ENCODE measurements around the gene PXDN.

PXDN gene

GRCh38 chr2:1601471-1602277 is 142.6 kb downstream of the PXDN start:
- no peak for DNase-seq (ENCODE audit: extremely low read depth, insufficient read length)
- Histone ChIP-seq H3K36me3 (ENCODE audit: control insufficient read depth, insufficient read depth, low read length) (no peaks in the 10 kb centered on the region), H3K27me3 (replicated peaks; ENCODE audit: control insufficient read depth, insufficient read depth, low read length) (no peaks in the 10 kb centered on the region), H3K4me3 (replicated peaks; ENCODE audit: low read depth, low read length) (no peak overlapping the region)
- TF ChIP-seq CTCF (IDR thresholded peaks at IDR 0.05; ENCODE audit: insufficient read depth, low read length, poor library complexity, severe bottlenecking): no peak

- no peak for TF ChIP-seq CTCF (IDR thresholded peaks at IDR 0.05; ENCODE audit: insufficient read depth, low read length, poor library complexity, severe bottlenecking)
- no peak for DNase-seq (ENCODE audit: extremely low read depth, insufficient read length)
- no peak overlapping the region for H3K4me3 ChIP-seq (replicated peaks; ENCODE audit: low read depth, low read length)
These were observed 143.3 kb downstream of the PXDN start for GRCh38 chr2:1601067-1601412.

GRCh38 chr2:1600191-1601066 is 143.9 kb downstream of the PXDN start:
- no peak for TF ChIP-seq CTCF (IDR thresholded peaks at IDR 0.05; ENCODE audit: insufficient read depth, low read length, poor library complexity, severe bottlenecking)
- Histone ChIP-seq H3K27me3 (replicated peaks; ENCODE audit: control insufficient read depth, insufficient read depth, low read length) (no peaks in the 10 kb centered on the region), H3K4me3 (replicated peaks; ENCODE audit: low read depth, low read length) (no peak overlapping the region), H3K36me3 (ENCODE audit: control insufficient read depth, insufficient read depth, low read length) (no peaks in the 10 kb centered on the region)
- DNase-seq (ENCODE audit: extremely low read depth, insufficient read length): no peak

More at GRCh38 chr2:1601067-1601412, 143.3 kb downstream of the PXDN start:
- no peaks in the 10 kb centered on the region for H3K36me3 ChIP-seq (ENCODE audit: control insufficient read depth, insufficient read depth, low read length)
- no peaks in the 10 kb centered on the region for H3K27me3 ChIP-seq (replicated peaks; ENCODE audit: control insufficient read depth, insufficient read depth, low read length)

- Histone ChIP-seq H3K4me3 (replicated peaks; ENCODE audit: low read depth, low read length) (no peak overlapping the region), H3K27me3 (replicated peaks; ENCODE audit: control insufficient read depth, insufficient read depth, low read length) (no peaks in the 10 kb centered on the region), H3K36me3 (ENCODE audit: control insufficient read depth, insufficient read depth, low read length) (no peaks in the 10 kb centered on the region)
- no peak for DNase-seq (ENCODE audit: extremely low read depth, insufficient read length)
- TF ChIP-seq CTCF (IDR thresholded peaks at IDR 0.05; ENCODE audit: insufficient read depth, low read length, poor library complexity, severe bottlenecking): no peak
These were observed 144.8 kb downstream of the PXDN start for GRCh38 chr2:1599301-1600085.

- no peak for TF ChIP-seq CTCF (IDR thresholded peaks at IDR 0.05; ENCODE audit: insufficient read depth, low read length, poor library complexity, severe bottlenecking)
- Histone ChIP-seq H3K4me3 (replicated peaks; ENCODE audit: low read depth, low read length) (no peak overlapping the region), H3K36me3 (ENCODE audit: control insufficient read depth, insufficient read depth, low read length) (no peaks in the 10 kb centered on the region), H3K27me3 (replicated peaks; ENCODE audit: control insufficient read depth, insufficient read depth, low read length) (no peaks in the 10 kb centered on the region)
- no peak for DNase-seq (ENCODE audit: extremely low read depth, insufficient read length)
These were observed 145.5 kb downstream of the PXDN start for GRCh38 chr2:1598800-1599199.

Data from GM06990 (cell line).